ENCODE measurements around the gene SERHL2.

DNA sequence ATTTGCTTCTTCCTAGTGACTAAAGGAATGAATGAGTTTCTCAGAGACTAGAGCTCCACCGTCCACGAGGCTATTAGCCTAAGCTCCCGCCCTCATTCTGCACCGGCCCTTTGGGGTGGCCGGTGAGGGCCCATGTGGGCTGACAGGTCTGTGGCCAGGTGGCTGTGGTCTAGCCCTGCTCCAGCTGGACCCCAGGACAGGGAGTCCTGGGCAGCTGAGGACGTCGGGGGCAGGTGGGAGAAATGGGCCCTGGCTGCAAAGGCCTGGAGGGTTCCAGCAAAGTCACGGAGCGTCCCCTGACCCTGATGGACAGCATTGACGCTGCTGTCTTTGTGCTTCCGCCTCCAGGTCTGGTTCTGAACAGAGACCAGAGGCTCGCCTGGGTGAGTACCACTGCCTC is 12.2 kb downstream of the SERHL2 start:
- TF ChIP-seq, protein P1, sequence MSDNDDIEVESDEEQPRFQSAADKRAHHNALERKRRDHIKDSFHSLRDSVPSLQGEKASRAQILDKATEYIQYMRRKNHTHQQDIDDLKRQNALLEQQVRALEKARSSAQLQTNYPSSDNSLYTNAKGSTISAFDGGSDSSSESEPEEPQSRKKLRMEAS (IDR thresholded peaks at IDR 0.05; ENCODE audit: low read depth, low read length), result no peak
- TF ChIP-seq, protein P2, sequence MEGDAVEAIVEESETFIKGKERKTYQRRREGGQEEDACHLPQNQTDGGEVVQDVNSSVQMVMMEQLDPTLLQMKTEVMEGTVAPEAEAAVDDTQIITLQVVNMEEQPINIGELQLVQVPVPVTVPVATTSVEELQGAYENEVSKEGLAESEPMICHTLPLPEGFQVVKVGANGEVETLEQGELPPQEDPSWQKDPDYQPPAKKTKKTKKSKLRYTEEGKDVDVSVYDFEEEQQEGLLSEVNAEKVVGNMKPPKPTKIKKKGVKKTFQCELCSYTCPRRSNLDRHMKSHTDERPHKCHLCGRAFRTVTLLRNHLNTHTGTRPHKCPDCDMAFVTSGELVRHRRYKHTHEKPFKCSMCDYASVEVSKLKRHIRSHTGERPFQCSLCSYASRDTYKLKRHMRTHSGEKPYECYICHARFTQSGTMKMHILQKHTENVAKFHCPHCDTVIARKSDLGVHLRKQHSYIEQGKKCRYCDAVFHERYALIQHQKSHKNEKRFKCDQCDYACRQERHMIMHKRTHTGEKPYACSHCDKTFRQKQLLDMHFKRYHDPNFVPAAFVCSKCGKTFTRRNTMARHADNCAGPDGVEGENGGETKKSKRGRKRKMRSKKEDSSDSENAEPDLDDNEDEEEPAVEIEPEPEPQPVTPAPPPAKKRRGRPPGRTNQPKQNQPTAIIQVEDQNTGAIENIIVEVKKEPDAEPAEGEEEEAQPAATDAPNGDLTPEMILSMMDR (IDR thresholded peaks at IDR 0.05; ENCODE audit: low read depth, low read length), result no peak
- no peak for TF ChIP-seq POLR2A (IDR thresholded peaks at IDR 0.05; ENCODE audit: extremely low read depth, insufficient read length)
